SK-N-SH (cell line): ENCODE measurements around the gene CPNE7.

Experiments used
- CHD2 ChIP-seq: fragments of 150-350 bp; IDR thresholded peaks from 2 replicates; pipeline ENCODE4 v1.6.1; 2018; ENCODE audit warnings: low read length; ENCODE audit not compliant: partially characterized antibody
- CTCF ChIP-seq: fragments of 200-600 bp; sonication (generic); IDR thresholded peaks from 2 replicates; pipeline ENCODE4 v1.6.1; 2017; ENCODE audit warnings: antibody characterized with exemption, mild to moderate bottlenecking, moderate library complexity
- ELF1 ChIP-seq: IDR thresholded peaks from 2 replicates; pipeline ENCODE4 v1.4.0; 2012
- EZH2phosphoT487 ChIP-seq: fragments of 200-600 bp; sonication (generic); IDR thresholded peaks from 2 replicates; pipeline ENCODE4 v1.6.1; 2017; ENCODE audit warnings: low read depth, mixed run types, mild to moderate bottlenecking, antibody characterized with exemption, moderate library complexity, borderline replicate concordance
- FOXM1 ChIP-seq: IDR thresholded peaks from 2 replicates; pipeline ENCODE4 v1.4.0; 2012; ENCODE audit warnings: low read depth, mild to moderate bottlenecking
- POLR2AphosphoS5 ChIP-seq: IDR thresholded peaks from 2 replicates; pipeline ENCODE4 v1.6.1; 2012; ENCODE audit warnings: low read depth, low read length
- RAD21 ChIP-seq: IDR thresholded peaks from 2 replicates; pipeline ENCODE4 v1.6.1; 2012; ENCODE audit warnings: mild to moderate bottlenecking, low read length
- RCOR1 ChIP-seq: fragments of 150-350 bp; IDR thresholded peaks from 2 replicates; pipeline ENCODE4 v1.6.1; 2017; ENCODE audit warnings: antibody characterized with exemption, low read length
- RXRA ChIP-seq: IDR thresholded peaks from 2 replicates; pipeline ENCODE4 v1.4.0; 2012; ENCODE audit warnings: low read depth, mild to moderate bottlenecking, borderline replicate concordance
- SMC3 ChIP-seq: IDR thresholded peaks from 2 replicates; pipeline ENCODE4 v1.6.1; 2012; ENCODE audit warnings: low read depth, low read length, improper control_type of control experiment
- TAF1 ChIP-seq: IDR thresholded peaks from 2 replicates; pipeline ENCODE4 v1.6.1; 2012; ENCODE audit warnings: low read depth, mild to moderate bottlenecking, low read length, moderate library complexity, borderline replicate concordance
- USF2 ChIP-seq: fragments of 150-350 bp; IDR thresholded peaks from 2 replicates; pipeline ENCODE4 v1.6.1; 2017; ENCODE audit warnings: antibody characterized with exemption, low read length, low read depth, borderline replicate concordance
- ZBTB33 ChIP-seq: IDR thresholded peaks from 2 replicates; pipeline ENCODE4 v1.4.0; 2012; ENCODE audit warnings: low read depth, borderline replicate concordance

GRCh38 chr16:89581861-89582563 lies 6.5 kb downstream of the CPNE7 start:
- TF ChIP-seq CHD2 (no peak), CTCF (no peak), TAF1 (no peak), RCOR1 (no peak), POLR2AphosphoS5 (no peak), EZH2phosphoT487 (no peak), FOXM1 (no peak), RXRA (no peak), ZBTB33 (no peak), USF2 (no peak), RAD21 (no peak), ELF1 (no peak; the same call in none of the 2 replicates), SMC3 (no peak)
